ENCODE results near the gene CPXM2. TPM values are rescaled to one million over a fixed set of nuclear protein-coding genes. Genes with fewer than 3 reads are reported as not detected.

Gene CPXM2
- total and polyA plus RNA-seq, 10 of the 15 experiments (the other 5 are each of a cell fraction or from before 2014, with no cell fraction given) = 0.08 to 1.1 (median 0.58) TPM

DNA sequence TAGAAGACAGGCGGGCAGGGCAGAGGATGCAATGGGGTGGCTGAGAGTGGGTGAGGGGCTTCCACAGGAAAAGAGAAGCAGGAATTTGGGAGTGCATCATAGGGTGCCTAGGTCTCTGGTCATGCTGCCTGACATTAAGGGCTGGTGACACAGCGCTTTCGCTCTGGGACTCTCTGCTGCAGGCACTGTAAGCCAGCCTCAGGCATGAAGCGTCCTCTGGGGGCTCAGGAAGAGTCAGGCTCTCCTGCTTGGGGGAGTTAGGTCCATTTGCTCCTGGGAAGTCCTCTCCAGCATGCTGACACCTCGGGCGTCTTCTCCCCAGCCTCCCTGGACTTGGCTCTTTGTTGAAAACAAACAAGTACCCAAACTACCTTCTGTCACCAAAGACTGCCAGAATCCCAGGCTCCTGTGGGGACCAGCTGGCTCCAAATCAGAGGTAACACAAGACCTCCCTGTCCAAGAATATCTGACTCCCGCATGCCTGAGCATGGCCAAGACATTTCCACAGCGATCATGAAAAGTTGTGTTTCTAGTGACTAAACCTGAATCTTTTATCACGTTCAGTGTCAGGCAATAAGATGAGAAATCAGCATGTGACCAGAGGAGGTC lies 170.1 kb downstream of the CPXM2 start:
- H3K36me3 ChIP-seq (ENCODE audit: control insufficient read depth in 2 of 2, insufficient read depth in 2 of 2, low read length in 1 of 2) = no peaks in the 10 kb centered on the region
- ChIA-PET CTCF (interaction anchor here (1.1 kb wide), 1 partner anchor 41 kb away, joined by 3 read pairs; no protein-coding TSS in a partner anchor), RAD21 (ENCODE audit: unreplicated experiment) (no interaction called here), POLR2A (no interaction called here), SMC1A (ENCODE audit: uncharacterized antibody, unreplicated experiment) (interaction anchor here (1.0 kb wide), 1 partner anchor 10 kb away, joined by 3 read pairs; no protein-coding TSS in a partner anchor)
- intact Hi-C loops (cut with micrococcal nuclease; ENCODE audit: unreplicated experiment) (no loop called here), in situ Hi-C loops (cut with MboI) (no loop called here)
- no peaks in the 10 kb centered on the region for H3K9me3 ChIP-seq (replicated peaks; ENCODE audit: control insufficient read depth, insufficient read depth, low read length)
- ATAC-seq (no peak), DNase-seq (ENCODE audit: low read depth, low spot score) (no peak), FAIRE-seq (no peak)
- H2AFZ ChIP-seq (ENCODE audit: control insufficient read depth, low read depth, low read length) = no peak overlapping the region
- H3K9ac ChIP-seq (ENCODE audit: control insufficient read depth, insufficient read depth, low read length) = no peak overlapping the region
- 26% methylated on average over 9 of the region's 9 CpGs for WGBS (ENCODE audit: insufficient coverage, insufficient replicate concordance, low lambda C conversion rate, missing lambda C conversion rate)
- H3K4me1 ChIP-seq (ENCODE audit: control insufficient read depth, insufficient read depth, low read length) = no peaks in the 10 kb centered on the region
- no peaks in the 10 kb centered on the region for H4K20me1 ChIP-seq (ENCODE audit: control insufficient read depth, insufficient read depth)
- no peaks in the 10 kb centered on the region for H3K79me2 ChIP-seq (ENCODE audit: control insufficient read depth, insufficient read depth, low read length)
- no peak overlapping the region for H3K4me2 ChIP-seq (ENCODE audit: control insufficient read depth, insufficient read depth)
- no peaks in the 10 kb centered on the region for H3K27me3 ChIP-seq (replicated peaks in 1 of 2; ENCODE audit: control insufficient read depth in 2 of 2, insufficient read depth in 2 of 2, low read length in 1 of 2)
- H3K4me3 ChIP-seq = no peak overlapping the region
- no TSS peak for BruUV-seq (replicated peaks)
- H3K27ac ChIP-seq (ENCODE audit: control insufficient read depth, insufficient read depth) = no peak overlapping the region
- TF ChIP-seq SP1 (IDR thresholded peaks at IDR 0.05; ENCODE audit: low read depth, low read length) (no peak), SUZ12 (IDR thresholded peaks at IDR 0.05; ENCODE audit: unreplicated experiment) (no peak), MTA2 (IDR thresholded peaks at IDR 0.05; ENCODE audit: low read depth) (no peak), ZNF207 (IDR thresholded peaks at IDR 0.05; ENCODE audit: borderline replicate concordance) (no peak), NR2C2 (IDR thresholded peaks at IDR 0.05; ENCODE audit: borderline replicate concordance, control insufficient read depth, insufficient read length, low read depth) (no peak), YBX1 (IDR thresholded peaks at IDR 0.05) (no peak), MEF2B (IDR thresholded peaks at IDR 0.05; ENCODE audit: partially characterized antibody, poor library complexity, severe bottlenecking) (no peak), PAX5 (IDR thresholded peaks at IDR 0.05; ENCODE audit: borderline replicate concordance, low read depth, low read length) (no peak), PBX3 (IDR thresholded peaks at IDR 0.05; ENCODE audit: insufficient replicate concordance, low read depth, low read length) (no peak), SMARCA5 (IDR thresholded peaks at IDR 0.05) (no peak)
- TF ChIP-seq, protein P1, sequence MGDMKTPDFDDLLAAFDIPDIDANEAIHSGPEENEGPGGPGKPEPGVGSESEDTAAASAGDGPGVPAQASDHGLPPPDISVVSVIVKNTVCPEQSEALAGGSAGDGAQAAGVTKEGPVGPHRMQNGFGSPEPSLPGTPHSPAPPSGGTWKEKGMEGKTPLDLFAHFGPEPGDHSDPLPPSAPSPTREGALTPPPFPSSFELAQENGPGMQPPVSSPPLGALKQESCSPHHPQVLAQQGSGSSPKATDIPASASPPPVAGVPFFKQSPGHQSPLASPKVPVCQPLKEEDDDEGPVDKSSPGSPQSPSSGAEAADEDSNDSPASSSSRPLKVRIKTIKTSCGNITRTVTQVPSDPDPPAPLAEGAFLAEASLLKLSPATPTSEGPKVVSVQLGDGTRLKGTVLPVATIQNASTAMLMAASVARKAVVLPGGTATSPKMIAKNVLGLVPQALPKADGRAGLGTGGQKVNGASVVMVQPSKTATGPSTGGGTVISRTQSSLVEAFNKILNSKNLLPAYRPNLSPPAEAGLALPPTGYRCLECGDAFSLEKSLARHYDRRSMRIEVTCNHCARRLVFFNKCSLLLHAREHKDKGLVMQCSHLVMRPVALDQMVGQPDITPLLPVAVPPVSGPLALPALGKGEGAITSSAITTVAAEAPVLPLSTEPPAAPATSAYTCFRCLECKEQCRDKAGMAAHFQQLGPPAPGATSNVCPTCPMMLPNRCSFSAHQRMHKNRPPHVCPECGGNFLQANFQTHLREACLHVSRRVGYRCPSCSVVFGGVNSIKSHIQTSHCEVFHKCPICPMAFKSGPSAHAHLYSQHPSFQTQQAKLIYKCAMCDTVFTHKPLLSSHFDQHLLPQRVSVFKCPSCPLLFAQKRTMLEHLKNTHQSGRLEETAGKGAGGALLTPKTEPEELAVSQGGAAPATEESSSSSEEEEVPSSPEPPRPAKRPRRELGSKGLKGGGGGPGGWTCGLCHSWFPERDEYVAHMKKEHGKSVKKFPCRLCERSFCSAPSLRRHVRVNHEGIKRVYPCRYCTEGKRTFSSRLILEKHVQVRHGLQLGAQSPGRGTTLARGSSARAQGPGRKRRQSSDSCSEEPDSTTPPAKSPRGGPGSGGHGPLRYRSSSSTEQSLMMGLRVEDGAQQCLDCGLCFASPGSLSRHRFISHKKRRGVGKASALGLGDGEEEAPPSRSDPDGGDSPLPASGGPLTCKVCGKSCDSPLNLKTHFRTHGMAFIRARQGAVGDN (IDR thresholded peaks at IDR 0.05) = no peak
- TF ChIP-seq, protein P2, sequence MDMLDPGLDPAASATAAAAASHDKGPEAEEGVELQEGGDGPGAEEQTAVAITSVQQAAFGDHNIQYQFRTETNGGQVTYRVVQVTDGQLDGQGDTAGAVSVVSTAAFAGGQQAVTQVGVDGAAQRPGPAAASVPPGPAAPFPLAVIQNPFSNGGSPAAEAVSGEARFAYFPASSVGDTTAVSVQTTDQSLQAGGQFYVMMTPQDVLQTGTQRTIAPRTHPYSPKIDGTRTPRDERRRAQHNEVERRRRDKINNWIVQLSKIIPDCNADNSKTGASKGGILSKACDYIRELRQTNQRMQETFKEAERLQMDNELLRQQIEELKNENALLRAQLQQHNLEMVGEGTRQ (IDR thresholded peaks at IDR 0.05; ENCODE audit: borderline replicate concordance, low read depth, low read length) = no peak
- TF ChIP-seq, protein P3, sequence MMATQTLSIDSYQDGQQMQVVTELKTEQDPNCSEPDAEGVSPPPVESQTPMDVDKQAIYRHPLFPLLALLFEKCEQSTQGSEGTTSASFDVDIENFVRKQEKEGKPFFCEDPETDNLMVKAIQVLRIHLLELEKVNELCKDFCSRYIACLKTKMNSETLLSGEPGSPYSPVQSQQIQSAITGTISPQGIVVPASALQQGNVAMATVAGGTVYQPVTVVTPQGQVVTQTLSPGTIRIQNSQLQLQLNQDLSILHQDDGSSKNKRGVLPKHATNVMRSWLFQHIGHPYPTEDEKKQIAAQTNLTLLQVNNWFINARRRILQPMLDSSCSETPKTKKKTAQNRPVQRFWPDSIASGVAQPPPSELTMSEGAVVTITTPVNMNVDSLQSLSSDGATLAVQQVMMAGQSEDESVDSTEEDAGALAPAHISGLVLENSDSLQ (IDR thresholded peaks at IDR 0.05) = no peak
